NB4 (cell line): ENCODE data around the gene PTPRZ1.

Experiments
- CTCF ChIP-seq: IDR thresholded peaks from one replicate; pipeline ENCODE4 v1.5.1; 2012; ENCODE audit warnings: low read depth, low read length
- MYC ChIP-seq: IDR thresholded peaks from 2 replicates; pipeline ENCODE4 v1.6.1; 2011; ENCODE audit warnings: low read depth, low read length
- POLR2A ChIP-seq: IDR thresholded peaks from 2 replicates; pipeline ENCODE4 v1.6.1; 2011; ENCODE audit warnings: mild to moderate bottlenecking; ENCODE audit not compliant: insufficient read length; ENCODE audit errors: extremely low read depth
- TF ChIP-seq, protein P1 (sequence below): IDR thresholded peaks from 2 replicates; pipeline ENCODE4 v1.6.1; 2011; ENCODE audit warnings: low read depth, low read length

DNA sequence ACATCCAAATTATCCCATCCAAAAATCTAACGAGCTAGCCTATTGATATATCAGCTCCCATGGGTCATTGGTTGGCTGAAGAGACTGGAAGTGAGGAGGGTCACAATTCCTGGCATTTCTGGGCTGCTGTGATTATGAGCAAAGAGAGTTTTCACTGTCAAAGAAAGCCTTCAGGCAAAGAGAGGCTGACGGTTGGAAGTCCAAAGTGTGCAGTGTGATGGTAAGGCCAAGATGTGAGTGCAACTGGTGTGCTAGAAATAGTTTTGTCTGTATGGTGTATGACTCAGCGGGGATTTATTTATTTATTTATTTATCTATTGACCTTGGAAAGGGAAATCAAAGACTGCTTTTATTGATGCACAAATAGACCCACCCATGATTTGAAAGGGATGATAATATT, 196.0 kb downstream of the PTPRZ1 start:
- TF ChIP-seq CTCF (no peak), MYC (no peak), POLR2A (no peak)
- TF ChIP-seq, protein P1, sequence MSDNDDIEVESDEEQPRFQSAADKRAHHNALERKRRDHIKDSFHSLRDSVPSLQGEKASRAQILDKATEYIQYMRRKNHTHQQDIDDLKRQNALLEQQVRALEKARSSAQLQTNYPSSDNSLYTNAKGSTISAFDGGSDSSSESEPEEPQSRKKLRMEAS, result no peak
